Ovary (tissue), 9 donors: ENCODE measurements around the gene CDC25B. TPM values are rescaled to one million over a fixed set of nuclear protein-coding genes. Genes with fewer than 3 reads are reported as not detected.

Source experiments
- DNase-seq, 5 donors: peaks; one replicate each; pipeline ENCODE4 v3.0.0-alpha.2; 2019 to 2020
- H3K27ac ChIP-seq, 2 donors: fragments of 200-600 bp; one replicate each; pipeline versions ENCODE4 v1.5.1 to v1.8.0; 2019 to 2022
- H3K27me3 ChIP-seq: fragments of 200-600 bp; one replicate; pipeline ENCODE4 v1.8.0; 2022
- H3K36me3 ChIP-seq: fragments of 200-600 bp; sonication (generic); one replicate; pipeline ENCODE4 v1.5.1; 2019
- H3K4me1 ChIP-seq: one replicate; pipeline ENCODE4 v1.8.1; 2013; ENCODE audit warnings: mild to moderate bottlenecking, moderate library complexity; ENCODE audit not compliant: insufficient read depth
- H3K4me3 ChIP-seq: fragments of 200-600 bp; sonication (generic); one replicate; pipeline ENCODE4 v1.5.1; 2017
- H3K9me3 ChIP-seq, 2 donors: fragments of 200-600 bp in 1 of 2; sonication (generic) in 1 of 2; one replicate each; pipeline versions ENCODE4 v1.5.1 to v1.8.1; 2013 to 2019; ENCODE audit warnings: mild to moderate bottlenecking in 1 of 2, moderate library complexity in 1 of 2
- EP300 ChIP-seq: sonication (generic); formaldehyde crosslinking; IDR thresholded peaks from one replicate; pipeline ENCODE4 v1.6.1; 2017; ENCODE audit warnings: antibody characterized with exemption
- POLR2A ChIP-seq: fragments of 450-650 bp; IDR thresholded peaks from one replicate; pipeline ENCODE4 v1.6.1; 2017; ENCODE audit warnings: antibody characterized with exemption, mild to moderate bottlenecking, moderate library complexity
- WGBS, 3 donors: extraction: QIAGEN DNeasy Blood & Tissue Kit in 1 of 3; methylation state at CpG; one replicate each; pipeline versions ENCODE4 v1.1.5 to v1.1.7; 2013 to 2017; 5-methylcytosine and 5-hydroxymethylcytosine counted together
- intact Hi-C, 4 donors: fragments of 100-400 bp; cut with DNase I; formaldehyde crosslinking; loops; one replicate each; pipeline versions ENCODE4 v1.11.0 to v1.15.1; 2022 to 2023
- polyA plus RNA-seq, 2 donors: library from polyadenylated mRNA; stranded (reverse); fragments of 200-250 nt in 1 of 2; fragments of 350-450 nt in 1 of 2; fragmentation: Illumina TruSeq in 1 of 2; extraction: RNeasy Lipid Tissue Mini Kit (QIAGEN cat#74804) in 1 of 2; gene quantifications; one replicate each; pipeline ENCODE4 v1.2.3, GENCODE V29; 2013 to 2014
- total RNA-seq, 7 donors: library from RNA; depleted of rRNA in 2 of 7; stranded (reverse); fragments of >200 nt in 2 of 7; fragmentation: NEBNext Ultra II Directional in 3 of 7; extraction: Animal tissue kit (Norgen Biotek cat#: 25700) in 3 of 7; gene quantifications; one replicate each; pipeline versions ENCODE4 v1.1.0 to v1.2.4, GENCODE V29; 2016 to 2023
- TF ChIP-seq, protein P1 (sequence below), 3 donors: fragments of 450-650 bp in 2 of 3; fragments of 200-600 bp in 1 of 3; IDR thresholded peaks; one replicate each; pipeline versions ENCODE4 v1.5.1 to v1.8.0; 2016 to 2022; ENCODE audit warnings: antibody characterized with exemption in 3 of 3, mild to moderate bottlenecking in 1 of 3
- donor health status: DM: no; HTN: no; CAD: no; lungs with moderate emphysema.
- donor health status: DM: no; HTN: no; CAD: no.
- donor health status: Bipolar disorder and iron deficiency.
- donor health status: DM: yes; HTN: yes; CAD: no.
- donor health status: DM: no; HTN: no; CAD: no.
- donor health status: DM: yes; HTN: yes; CAD: no.

CDC25B gene
- total and polyA plus RNA-seq, 9 donors = 17.9 to 47.8 (median 33.0) TPM

DNA sequence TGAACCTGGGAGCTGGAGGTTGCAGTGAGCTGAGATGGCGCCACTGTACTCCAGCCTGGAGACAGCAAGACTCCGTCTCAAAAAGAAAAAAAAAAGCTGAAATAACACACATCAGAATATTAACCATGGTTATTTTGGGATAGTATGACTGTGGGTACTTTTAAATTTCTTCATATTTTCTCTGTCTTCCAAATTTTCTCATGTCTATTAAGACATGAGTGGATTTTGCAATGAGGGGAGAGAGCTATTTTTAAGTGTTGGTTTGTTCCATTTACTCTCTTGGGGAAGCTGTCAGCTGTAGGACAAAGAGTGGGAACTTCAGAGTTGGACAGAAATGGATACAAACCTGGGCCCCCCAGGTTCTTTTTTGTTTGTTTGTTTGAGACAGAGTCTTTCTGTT lies 38.8 kb upstream of the CDC25B start:
- Histone ChIP-seq H3K4me1 (peaks cover 14% of the 10 kb centered on the region), H3K9me3 (no peaks in the 10 kb centered on the region), H3K36me3 (no peaks in the 10 kb centered on the region), H3K27me3 (no peaks in the 10 kb centered on the region), H3K4me3 (no peak overlapping the region), H3K27ac (no peak overlapping the region)
- no peak for DNase-seq
- WGBS, 3 donors = 72 to 85% (median 83%) methylated on average over 2 of the region's 2 CpGs
- intact Hi-C loops = no loop called here
- no peak for TF ChIP-seq EP300
- TF ChIP-seq, protein P1, sequence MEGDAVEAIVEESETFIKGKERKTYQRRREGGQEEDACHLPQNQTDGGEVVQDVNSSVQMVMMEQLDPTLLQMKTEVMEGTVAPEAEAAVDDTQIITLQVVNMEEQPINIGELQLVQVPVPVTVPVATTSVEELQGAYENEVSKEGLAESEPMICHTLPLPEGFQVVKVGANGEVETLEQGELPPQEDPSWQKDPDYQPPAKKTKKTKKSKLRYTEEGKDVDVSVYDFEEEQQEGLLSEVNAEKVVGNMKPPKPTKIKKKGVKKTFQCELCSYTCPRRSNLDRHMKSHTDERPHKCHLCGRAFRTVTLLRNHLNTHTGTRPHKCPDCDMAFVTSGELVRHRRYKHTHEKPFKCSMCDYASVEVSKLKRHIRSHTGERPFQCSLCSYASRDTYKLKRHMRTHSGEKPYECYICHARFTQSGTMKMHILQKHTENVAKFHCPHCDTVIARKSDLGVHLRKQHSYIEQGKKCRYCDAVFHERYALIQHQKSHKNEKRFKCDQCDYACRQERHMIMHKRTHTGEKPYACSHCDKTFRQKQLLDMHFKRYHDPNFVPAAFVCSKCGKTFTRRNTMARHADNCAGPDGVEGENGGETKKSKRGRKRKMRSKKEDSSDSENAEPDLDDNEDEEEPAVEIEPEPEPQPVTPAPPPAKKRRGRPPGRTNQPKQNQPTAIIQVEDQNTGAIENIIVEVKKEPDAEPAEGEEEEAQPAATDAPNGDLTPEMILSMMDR (IDR thresholded peaks at IDR 0.05) = no peak
- TF ChIP-seq POLR2A = no peak

DNA sequence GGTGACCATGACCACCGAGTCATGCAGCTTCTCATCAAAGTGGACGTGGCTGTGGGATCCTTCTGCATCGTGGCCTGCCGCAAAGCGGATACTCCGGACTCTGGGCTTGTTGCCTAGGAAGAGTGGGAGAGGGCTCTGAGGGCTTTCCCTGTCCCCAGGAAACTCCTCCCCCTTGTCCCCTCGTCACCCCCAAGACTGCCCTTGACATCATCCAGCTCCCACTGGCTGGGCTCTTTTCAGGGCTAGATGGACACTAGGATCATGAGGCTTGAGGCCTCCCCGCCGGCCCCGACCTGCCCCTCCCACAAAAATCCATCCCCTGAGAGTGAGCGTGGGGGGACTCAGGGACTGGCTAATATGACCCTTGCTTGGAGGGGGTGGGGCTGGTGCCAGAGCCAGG lies 37.5 kb upstream of the CDC25B start:
- Histone ChIP-seq H3K27ac (no peak overlapping the region), H3K4me1 (peaks cover 14% of the 10 kb centered on the region), H3K4me3 (no peak overlapping the region), H3K36me3 (no peaks in the 10 kb centered on the region), H3K27me3 (no peaks in the 10 kb centered on the region), H3K9me3 (no peaks in the 10 kb centered on the region)
- TF ChIP-seq, protein P1 (IDR thresholded peaks at IDR 0.05) = no peak
- no peak for TF ChIP-seq POLR2A
- no peak for TF ChIP-seq EP300
- intact Hi-C loops = no loop called here
- DNase-seq = no peak
- 66 to 76% (median 69%) methylated on average over 10 to 11 of the region's 11 CpGs for WGBS, 3 donors

DNA sequence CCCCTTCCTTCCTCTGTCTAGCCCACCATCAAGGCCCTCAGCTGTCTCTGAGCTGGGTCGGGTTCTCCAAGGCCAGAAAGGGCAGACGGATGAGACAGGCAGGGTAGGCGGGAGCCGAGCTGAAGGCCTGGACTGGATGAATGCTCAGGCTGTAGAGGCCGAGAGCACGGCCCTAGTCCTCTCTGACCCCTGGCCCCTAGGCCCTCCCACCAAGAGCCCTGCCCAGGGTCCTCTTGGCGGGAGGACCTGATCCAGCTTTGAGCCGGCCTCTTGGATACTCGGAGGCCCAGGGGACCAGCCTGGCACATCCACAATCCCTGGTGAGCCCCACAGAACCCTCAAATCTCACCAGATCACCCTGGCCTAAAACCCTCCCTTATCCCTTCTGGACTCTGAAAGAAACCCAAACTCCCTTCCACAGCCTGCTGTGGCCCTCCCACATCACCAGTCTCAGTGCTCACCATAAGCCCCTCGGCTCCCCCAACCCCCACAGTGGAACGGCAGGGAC lies 36.7 kb upstream of the CDC25B start:
- no peak for DNase-seq
- intact Hi-C loops = no loop called here
- TF ChIP-seq, protein P1 (IDR thresholded peaks at IDR 0.05) = no peak
- TF ChIP-seq EP300 = no peak
- TF ChIP-seq POLR2A = no peak
- 57 to 67% (median 59%) methylated on average over 11 of the region's 11 CpGs for WGBS, 3 donors
- Histone ChIP-seq H3K27me3 (no peaks in the 10 kb centered on the region), H3K4me3 (no peak overlapping the region), H3K27ac (no peak overlapping the region), H3K36me3 (no peaks in the 10 kb centered on the region), H3K4me1 (peaks cover 21% of the 10 kb centered on the region), H3K9me3 (no peaks in the 10 kb centered on the region)

DNA sequence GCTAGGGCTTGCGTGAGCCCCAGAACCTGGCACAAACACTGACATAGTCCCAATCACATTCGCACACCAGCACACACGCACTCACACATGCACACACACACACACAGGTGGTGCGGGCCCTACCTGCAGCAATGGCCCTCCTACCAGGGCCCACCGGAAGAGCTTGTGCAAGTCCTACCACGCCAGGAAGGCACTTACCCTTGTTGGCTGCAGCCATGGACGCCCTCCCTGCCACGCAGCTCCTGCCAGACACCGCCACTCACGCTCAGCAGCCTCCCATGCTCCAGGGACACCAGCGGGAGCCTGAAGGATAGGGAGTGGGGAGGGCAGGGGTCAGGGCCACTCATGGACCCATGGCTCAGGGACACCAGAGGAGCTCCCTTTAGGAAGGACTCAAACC lies 36.2 kb upstream of the CDC25B start:
- peaks cover 23% of the 10 kb centered on the region for H3K4me1 ChIP-seq
- no peaks in the 10 kb centered on the region for H3K36me3 ChIP-seq
- intact Hi-C loops = loop anchor here in 1 of 4 donors (10.0 kb wide), 1 partner anchor 75 kb away; the partner anchor contains the start of gene ADAM33
- WGBS, 3 donors = 71 to 85% (median 77%) methylated on average over 11 of the region's 11 CpGs
- H3K4me3 ChIP-seq = no peak overlapping the region
- H3K9me3 ChIP-seq = no peaks in the 10 kb centered on the region
- no peak overlapping the region for H3K27ac ChIP-seq
- H3K27me3 ChIP-seq = no peaks in the 10 kb centered on the region
- no peak for DNase-seq
- TF ChIP-seq EP300 = no peak
- TF ChIP-seq, protein P1 (IDR thresholded peaks at IDR 0.05) = no peak
- no peak for TF ChIP-seq POLR2A
